SK-N-SH treated with all-trans-retinoic acid at 6 μM for 48 hours (cell line): ENCODE results near the gene HRH2.

Source experiments
- ARNTL ChIP-seq: fragments of 450-650 bp; formaldehyde crosslinking; IDR thresholded peaks from 2 replicates; pipeline ENCODE4 v1.5.0; 2020; ENCODE audit warnings: low read depth, mild to moderate bottlenecking, moderate library complexity, borderline replicate concordance
- GLIS3 ChIP-seq: fragments of 250-450 bp; sonication (Bioruptor Pico); IDR thresholded peaks from 2 replicates; pipeline ENCODE4 v1.5.0; 2020; ENCODE audit warnings: mild to moderate bottlenecking, moderate library complexity
- TCF4 ChIP-seq: fragments of 250-450 bp; sonication (Bioruptor Pico); IDR thresholded peaks from 2 replicates; pipeline ENCODE4 v1.8.0; 2021; ENCODE audit warnings: mild to moderate bottlenecking, moderate library complexity, borderline replicate concordance
- ZFP3 ChIP-seq: fragments of 250-450 bp; sonication (Bioruptor Pico); IDR thresholded peaks from 2 replicates; pipeline ENCODE4 v1.5.0; 2020; ENCODE audit warnings: mild to moderate bottlenecking, moderate library complexity
- ZFP30 ChIP-seq: fragments of 450-650 bp; formaldehyde crosslinking; IDR thresholded peaks from 2 replicates; pipeline ENCODE4 v1.5.0; 2022; ENCODE audit warnings: mild to moderate bottlenecking, moderate library complexity
- ZNF565 ChIP-seq: fragments of 450-650 bp; formaldehyde crosslinking; conservative IDR thresholded peaks from 2 replicates; pipeline ENCODE4 v1.5.0; 2020; ENCODE audit warnings: low read depth, mild to moderate bottlenecking, moderate library complexity
- ZNF70 ChIP-seq: fragments of 450-650 bp; formaldehyde crosslinking; IDR thresholded peaks from 2 replicates; pipeline ENCODE4 v1.5.0; 2020; ENCODE audit warnings: mild to moderate bottlenecking, moderate library complexity
- TF ChIP-seq, protein P1 (sequence below): fragments of 250-450 bp; sonication (Bioruptor Pico); IDR thresholded peaks from 2 replicates; pipeline ENCODE4 v1.8.0; 2020; ENCODE audit warnings: mild to moderate bottlenecking, moderate library complexity, borderline replicate concordance

DNA sequence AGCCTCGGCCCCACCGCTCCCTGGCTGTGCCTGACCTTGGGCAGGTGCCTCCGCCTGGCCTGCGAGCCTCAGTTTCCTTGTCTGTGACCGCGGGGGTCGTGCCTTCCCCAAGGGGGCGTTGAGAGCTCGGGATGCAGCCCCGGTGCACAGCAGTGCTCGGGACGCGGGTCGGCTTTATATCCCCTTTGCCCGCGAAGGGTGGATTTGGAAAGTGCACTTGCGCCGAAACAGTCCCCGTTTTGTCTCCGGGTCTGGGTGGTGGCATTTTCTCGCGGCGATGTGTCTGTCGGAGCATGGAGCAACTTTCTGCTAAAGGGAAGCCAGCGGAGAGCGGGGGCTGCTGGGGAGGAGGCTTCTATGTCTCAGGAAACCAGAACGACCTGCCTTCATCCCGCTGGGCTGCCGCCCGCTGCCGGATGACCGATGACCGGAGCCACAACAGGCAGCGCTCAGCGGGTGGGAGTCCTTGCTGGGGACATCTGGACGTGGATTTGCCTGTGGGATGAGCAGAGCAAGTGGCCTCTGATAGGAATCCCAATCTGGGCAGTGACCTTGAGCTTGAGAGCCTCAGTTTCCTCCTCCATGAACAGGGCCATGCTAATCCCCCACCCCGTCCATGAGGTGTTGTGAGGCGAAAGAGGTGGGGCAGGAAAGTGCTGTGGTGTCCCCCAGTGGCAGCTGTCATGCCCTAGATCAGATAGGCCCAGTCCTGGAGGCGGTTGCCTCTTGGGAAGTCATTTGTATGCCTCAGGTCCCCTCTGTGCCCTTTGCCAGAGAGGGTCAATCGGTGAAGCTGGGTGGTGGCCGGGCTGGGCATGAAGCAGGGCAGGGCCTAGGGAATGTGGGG, 651 bp downstream of the HRH2 start:
- TF ChIP-seq ZFP30 (CRISPR knock-in tag) (no peak), GLIS3 (CRISPR knock-in tag) (no peak), ZFP3 (no peak), ARNTL (CRISPR knock-in tag) (no peak), ZNF565 (CRISPR knock-in tag) (no peak), ZNF70 (CRISPR knock-in tag) (no peak), TCF4 (CRISPR knock-in tag) (no peak)
- TF ChIP-seq, protein P1, sequence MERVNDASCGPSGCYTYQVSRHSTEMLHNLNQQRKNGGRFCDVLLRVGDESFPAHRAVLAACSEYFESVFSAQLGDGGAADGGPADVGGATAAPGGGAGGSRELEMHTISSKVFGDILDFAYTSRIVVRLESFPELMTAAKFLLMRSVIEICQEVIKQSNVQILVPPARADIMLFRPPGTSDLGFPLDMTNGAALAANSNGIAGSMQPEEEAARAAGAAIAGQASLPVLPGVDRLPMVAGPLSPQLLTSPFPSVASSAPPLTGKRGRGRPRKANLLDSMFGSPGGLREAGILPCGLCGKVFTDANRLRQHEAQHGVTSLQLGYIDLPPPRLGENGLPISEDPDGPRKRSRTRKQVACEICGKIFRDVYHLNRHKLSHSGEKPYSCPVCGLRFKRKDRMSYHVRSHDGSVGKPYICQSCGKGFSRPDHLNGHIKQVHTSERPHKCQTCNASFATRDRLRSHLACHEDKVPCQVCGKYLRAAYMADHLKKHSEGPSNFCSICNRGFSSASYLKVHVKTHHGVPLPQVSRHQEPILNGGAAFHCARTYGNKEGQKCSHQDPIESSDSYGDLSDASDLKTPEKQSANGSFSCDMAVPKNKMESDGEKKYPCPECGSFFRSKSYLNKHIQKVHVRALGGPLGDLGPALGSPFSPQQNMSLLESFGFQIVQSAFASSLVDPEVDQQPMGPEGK (CRISPR knock-in tag) = no peak
